Kidney capillary endothelial cell (primary cell): Measurements from ENCODE around the gene GARIN3.

Source experiments
- DNase-seq: peaks from one replicate; pipeline ENCODE4 v3.0.0-alpha.2; 2018; ENCODE audit warnings: low spot score

The GARIN3 gene

GRCh38 chr5:157143127-157143971 is 22.7 kb downstream of the GARIN3 start:
- peak; percentile 21 for DNase-seq

GRCh38 chr5:157142317-157143126 is 23.5 kb downstream of the GARIN3 start, which contains the start of gene MED7:
MED7 (minus strand) TSS chr5:157142865; CDS start chr5:157139431, 3,434 bp downstream.
- peak; percentile 99 for DNase-seq

- no peak for DNase-seq
These were observed 28.4 kb downstream of the GARIN3 start for GRCh38 chr5:157137691-157138090.

- DNase-seq, result no peak
These were observed 33.8 kb downstream of the GARIN3 start for GRCh38 chr5:157132281-157132612.

GRCh38 chr5:157130925-157131324 is 35.1 kb downstream of the GARIN3 start:
- DNase-seq, result no peak

- no peak for DNase-seq
These were observed 44.4 kb downstream of the GARIN3 start for GRCh38 chr5:157121709-157122108.

GRCh38 chr5:157120102-157120501 is 46.0 kb downstream of the GARIN3 start:
- no peak for DNase-seq

GRCh38 chr5:157116483-157116954 is 49.5 kb downstream of the GARIN3 start:
- DNase-seq, result no peak

- DNase-seq, result no peak
These were observed 50.6 kb downstream of the GARIN3 start for GRCh38 chr5:157115502-157115901.

- DNase-seq, result no peak
These were observed 51.1 kb downstream of the GARIN3 start for GRCh38 chr5:157115012-157115411.

- no peak for DNase-seq
These were observed 53.1 kb downstream of the GARIN3 start for GRCh38 chr5:157113002-157113401.
